GM21723 (cell line): ENCODE results near the gene ZMYND8.
"Not testable (repeated sequence)": the region's sequence is repeated elsewhere in the genome, so short reads cannot be mapped to it uniquely, and the experiment has no call there.

ENCODE experiments used
- ATAC-seq: cut with Tn5 transposase; IDR thresholded peaks from one replicate; pipeline ENCODE4 v1.9.1; 2021; ENCODE audit warnings: mild to moderate bottlenecking, moderate library complexity; ENCODE audit not compliant: unreplicated experiment

The ZMYND8 gene

DNA sequence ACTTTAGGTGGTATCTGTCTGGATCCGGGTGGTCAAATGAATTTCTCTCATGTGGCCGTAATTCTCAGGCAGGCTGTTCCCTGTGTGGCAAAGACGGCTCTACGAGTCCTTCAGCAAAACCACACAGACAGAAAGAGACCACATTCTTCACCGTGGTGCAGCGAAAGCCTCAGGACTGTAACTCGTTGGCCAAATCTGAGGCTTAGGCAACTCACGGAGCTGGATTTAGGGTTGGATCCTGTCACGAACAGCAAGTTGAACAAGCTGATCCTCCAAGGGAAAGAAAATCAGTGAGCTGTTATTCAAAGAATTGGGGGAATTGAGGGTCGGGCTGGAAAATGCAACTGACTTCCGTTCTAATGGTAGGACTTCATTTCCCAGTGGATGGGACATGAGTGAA lies 167.4 kb downstream of the ZMYND8 start:
- ATAC-seq: no peak

DNA sequence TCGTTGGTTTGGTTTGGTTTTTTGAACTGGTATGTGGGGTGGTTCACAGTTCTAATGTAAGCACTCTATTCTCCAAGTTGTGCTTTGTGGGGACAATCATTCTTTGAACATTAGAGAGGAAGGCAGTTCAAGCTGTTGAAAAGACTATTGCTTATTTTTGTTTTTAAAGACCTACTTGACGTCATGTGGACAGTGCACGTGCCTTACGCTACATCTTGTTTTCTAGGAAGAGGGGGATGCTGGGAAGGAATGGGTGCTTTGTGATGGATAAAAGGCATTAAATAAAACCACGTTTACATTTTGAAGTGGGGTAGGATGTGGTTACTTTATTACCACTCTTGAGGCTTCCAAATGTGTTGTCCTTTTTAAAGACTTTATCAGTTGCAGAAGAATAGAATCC lies 168.0 kb downstream of the ZMYND8 start:
- ATAC-seq: no peak

DNA sequence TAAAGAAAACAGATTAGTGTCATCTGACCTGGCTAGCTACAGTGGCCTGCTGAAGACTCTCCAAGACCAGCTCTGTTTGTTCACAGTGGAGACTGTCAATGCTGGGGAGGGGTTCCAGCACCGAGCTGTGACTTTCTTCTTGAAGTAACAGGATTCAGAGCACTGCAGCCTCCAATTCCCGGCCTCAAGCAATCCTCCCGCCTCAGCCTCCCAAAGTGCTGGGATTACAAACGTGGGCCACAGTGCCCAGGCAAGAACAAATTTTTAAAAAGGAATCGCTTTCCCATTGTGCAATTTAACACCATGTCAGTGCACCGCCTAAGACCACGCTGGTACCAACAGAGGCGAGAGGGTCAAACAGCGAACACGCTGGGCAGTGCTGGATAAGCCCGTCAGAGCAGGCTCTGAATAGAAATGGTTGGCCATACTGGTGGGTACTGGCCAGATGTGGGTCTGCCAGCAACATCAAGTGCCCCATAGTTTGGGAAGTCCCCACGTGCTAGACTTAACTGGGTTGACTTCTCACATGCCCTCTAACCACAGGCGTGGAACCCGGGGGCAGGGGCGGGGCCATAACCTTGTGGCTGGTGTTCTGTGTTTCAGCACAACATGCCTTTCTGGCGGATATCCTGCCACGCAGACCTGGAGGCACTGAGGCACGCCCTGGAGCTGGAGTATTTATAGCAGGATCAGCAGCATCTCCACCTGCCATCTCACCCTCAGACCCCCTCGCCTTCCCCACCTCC lies 168.9 kb downstream of the ZMYND8 start:
- ATAC-seq: no peak

DNA sequence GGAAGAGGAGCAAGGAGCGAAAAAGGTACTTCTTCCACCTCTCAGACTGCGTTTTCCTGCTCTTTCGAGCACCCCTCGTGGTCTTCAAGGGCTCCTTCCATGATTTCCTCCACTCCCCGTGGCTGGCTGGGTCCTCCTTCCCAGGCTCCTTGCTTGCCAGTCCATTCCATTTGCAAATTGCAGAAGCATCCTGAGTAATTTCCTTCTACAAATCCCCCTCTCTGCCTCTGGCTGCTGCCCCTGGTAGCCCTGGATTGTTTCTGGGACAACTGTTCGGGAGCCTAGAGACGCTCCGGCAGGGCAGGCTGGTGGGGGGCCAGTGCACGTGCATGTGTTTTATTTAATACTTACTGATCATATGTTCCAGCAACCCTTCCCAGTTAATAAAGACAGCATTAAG lies 173.1 kb downstream of the ZMYND8 start:
- no peak for ATAC-seq

- no peak for ATAC-seq
Observed at GRCh38 chr20:47181056-47181862, 175.2 kb downstream of the ZMYND8 start.

DNA sequence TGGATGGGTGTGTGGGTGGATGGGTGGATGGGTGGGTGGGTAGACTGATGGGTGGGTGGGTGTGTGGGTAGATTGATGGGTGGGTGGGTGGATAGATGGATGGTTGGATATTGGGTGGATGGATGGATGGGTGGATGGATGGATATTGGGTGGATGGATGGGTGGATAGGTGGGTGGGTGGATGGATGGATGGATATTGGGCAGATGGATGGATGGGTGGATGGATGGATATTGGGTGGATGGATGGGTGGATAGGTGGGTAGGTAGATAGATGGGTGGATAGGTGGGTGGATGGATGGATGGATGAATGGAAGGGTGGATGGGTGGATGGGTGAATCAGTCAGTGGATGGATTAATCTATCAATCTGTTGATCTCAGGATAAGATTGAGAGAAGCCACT lies 177.2 kb downstream of the ZMYND8 start:
- no peak for ATAC-seq

DNA sequence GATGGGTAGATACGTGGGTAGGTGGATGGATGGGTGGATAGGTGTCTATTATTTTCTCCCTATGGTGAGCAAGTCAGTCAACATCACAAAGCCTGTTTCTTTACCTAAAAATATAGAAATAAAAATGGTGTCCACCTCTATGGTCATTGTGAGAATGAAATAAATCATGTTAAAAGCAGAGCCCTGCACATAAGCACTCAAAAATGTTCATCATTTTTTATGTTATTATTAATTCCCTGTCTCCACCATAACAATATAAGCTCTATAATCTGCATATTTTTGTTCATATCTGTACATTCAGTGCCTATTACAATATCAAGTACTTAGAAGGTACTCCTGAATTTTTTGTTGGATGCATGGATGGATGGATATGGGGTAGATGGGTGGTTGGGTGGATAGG lies 177.6 kb downstream of the ZMYND8 start:
- ATAC-seq: no peak

DNA sequence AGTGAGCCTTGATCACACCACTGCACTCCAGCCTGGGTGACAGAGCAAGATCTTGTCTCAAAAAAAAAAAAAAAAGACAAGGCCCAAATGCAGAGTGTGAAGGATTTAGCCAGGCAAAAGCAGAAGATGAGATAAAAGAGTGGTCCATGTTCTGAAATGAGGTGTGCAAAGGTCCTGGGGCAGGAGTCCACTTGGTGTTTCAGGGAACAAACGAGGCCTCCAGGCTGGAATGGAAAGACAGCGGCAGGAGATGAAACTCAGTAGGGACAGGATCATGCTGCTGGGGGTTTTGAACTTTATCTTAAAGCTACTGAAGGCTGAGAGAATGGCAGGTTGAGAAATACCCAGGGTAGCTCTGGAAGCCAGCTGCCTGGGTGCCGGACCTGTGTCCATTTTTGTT lies 178.2 kb downstream of the ZMYND8 start:
- no peak for ATAC-seq

GRCh38 chr20:47176217-47176616 lies 180.3 kb downstream of the ZMYND8 start:
- ATAC-seq: not testable (repeated sequence)

GRCh38 chr20:47175493-47175892 lies 181.0 kb downstream of the ZMYND8 start:
- no peak for ATAC-seq

GRCh38 chr20:47174456-47175243 lies 181.8 kb downstream of the ZMYND8 start:
- no peak for ATAC-seq

DNA sequence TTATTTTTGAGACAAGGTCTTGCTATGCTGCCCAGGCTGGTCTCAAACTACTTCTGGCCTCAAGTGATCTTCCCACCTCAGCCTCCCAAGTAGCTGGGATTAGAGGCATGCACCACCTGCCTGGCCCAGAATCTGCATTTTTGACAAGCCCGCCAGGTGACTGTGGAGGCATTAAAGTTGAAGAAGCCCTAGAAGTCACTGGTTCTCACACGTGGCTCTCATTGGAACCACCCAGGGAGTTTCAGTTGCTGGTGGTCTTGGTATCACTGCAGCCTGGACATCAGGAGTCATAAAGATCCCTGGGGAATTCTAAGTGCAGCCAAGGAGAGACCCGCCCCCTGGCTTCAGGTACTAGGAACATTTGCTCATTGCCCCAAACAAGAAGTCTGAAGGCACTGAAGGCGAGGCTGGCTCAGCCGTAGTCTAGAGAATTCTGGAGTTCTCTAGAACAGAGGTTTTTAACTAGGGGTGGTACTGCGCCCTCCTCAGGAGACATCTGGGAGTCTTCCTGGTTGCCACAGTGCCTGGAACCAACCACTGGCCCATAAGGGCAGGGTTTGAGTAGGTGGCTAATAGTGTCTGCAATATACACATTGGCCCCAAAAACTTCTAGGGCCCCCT lies 182.8 kb downstream of the ZMYND8 start:
- no peak for ATAC-seq

GRCh38 chr20:47172579-47172978 lies 183.9 kb downstream of the ZMYND8 start:
- ATAC-seq: no peak

DNA sequence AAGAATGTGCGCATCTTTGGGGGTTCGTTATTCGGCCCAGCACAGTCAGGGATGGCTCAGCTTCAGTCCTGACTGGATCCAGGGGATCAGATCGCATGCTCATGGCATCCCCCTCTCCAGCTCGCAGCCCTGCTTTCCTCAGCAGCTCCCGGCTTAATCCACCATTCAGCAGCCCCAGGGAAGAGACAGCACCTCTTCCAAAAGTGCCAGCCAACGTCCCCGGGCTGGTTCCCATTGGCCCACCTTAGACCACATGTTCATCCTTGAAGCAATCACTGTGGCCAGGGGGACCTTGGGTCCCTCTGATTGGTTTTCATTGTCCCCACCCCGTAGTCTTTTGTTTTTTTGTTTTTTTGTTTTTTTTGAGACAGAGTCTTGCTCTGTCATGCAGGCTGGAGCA lies 188.7 kb downstream of the ZMYND8 start:
- no peak for ATAC-seq

DNA sequence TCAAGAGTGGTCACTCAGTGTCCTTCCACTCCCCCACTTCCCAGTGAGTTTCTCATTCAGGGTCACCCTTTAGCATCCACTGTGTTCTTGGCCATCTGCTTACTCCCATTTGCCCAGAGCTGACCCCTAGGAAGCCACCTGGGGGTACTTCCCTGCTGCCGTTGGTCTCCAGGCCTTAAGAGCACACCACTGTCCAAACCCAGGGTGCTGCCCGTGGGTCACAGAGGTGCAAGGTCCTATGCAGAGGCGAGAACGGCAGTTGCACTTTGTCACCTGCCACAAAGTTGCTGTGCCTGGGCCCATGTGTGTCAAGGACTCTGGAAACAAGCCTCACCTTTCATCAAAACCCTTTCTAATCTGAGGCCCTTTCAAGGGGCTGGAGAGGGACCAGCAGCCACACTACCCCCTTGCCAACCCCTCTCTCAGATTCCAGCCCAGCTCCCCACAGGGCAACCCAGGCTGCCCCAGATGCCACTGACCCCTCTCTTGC lies 191.1 kb downstream of the ZMYND8 start:
- ATAC-seq: no peak

DNA sequence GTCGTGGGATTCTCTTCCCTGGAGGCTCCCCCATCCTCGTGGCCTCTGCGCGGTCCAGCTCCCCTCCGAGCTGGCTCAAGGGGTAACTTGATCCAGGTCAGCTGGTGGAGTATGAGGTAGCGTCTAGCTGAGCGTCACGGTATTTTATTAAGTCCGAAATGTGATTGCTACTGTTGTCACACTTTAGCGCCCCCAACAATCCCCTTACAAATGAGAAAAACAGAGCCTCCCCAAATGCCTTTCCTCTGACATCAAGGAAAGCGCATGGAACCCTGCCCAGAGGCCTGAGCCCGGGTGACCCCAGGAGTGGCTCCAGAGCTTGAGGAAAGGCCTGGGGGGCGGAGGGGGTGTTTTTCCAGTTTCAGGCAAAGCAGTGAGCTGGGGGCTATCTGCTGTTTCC lies 192.4 kb downstream of the ZMYND8 start:
- ATAC-seq: no peak

DNA sequence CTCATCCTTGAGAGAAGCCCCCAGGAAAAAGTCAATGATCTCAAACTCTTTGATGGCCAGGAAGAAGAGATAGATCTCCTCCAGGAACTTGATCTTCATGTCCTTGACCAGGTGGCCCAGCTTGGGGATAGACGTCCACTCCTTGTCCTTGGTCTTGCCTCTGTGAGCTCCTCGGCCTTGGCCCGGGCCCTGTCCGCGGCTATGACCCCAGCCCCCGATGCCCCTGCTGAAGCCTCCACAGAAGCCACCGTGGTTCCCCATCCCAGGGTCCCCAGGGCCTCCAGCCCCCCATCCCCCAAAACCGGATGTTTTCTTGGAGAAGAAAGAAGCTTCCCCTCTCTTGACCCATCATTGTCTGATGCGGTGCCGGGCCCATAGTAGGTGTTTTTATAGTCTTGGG lies 195.1 kb downstream of the ZMYND8 start:
- ATAC-seq: no peak

- ATAC-seq: no peak
Observed at GRCh38 chr20:47160992-47161391, 195.5 kb downstream of the ZMYND8 start.

GRCh38 chr20:47160240-47160639 lies 196.3 kb downstream of the ZMYND8 start:
- no peak for ATAC-seq
